Caco-2 (cell line): ENCODE measurements around the gene RBBP7. TPM values are rescaled to one million over a fixed set of nuclear protein-coding genes. Genes with fewer than 3 reads are reported as not detected.

Experiments used
- BruUV-seq: library from RNA; stranded (reverse); fragments of 400-500 nt; replicated peaks from 2 replicates; lab custom pipeline; 2021; lab: Mats Ljungman, UMichigan
- CTCF ChIA-PET: fragments of 300-600 bp; sonication (Branson Sonifier 250); formaldehyde crosslinking; loops from one replicate; lab custom pipeline; 2022; ENCODE audit warnings: antibody characterized with exemption; lab: Charles Lee
- POLR2A ChIA-PET: fragments of 300-600 bp; sonication (Branson Sonifier 250); formaldehyde crosslinking; loops from one replicate; lab custom pipeline; 2022; ENCODE audit warnings: antibody characterized with exemption; lab: Charles Lee
- DNase-seq, 2 experiments: peaks; one replicate each; pipeline versions ENCODE4 v3.0.0 to v3.0.0-alpha.2; 2020 to 2022
- H3K27me3 ChIP-seq: replicated peaks from 2 replicates; pipeline ENCODE4 v1.6.0; 2011; ENCODE audit warnings: low read length; ENCODE audit not compliant: control insufficient read depth, insufficient read depth
- H3K36me3 ChIP-seq: 2 replicates; pipeline ENCODE4 v1.5.1; 2011; ENCODE audit warnings: low read length; ENCODE audit not compliant: control insufficient read depth, insufficient read depth
- H3K4me1 ChIP-seq: fragments of 250-450 bp; sonication (Bioruptor Pico); 2 replicates; pipeline ENCODE4 v1.5.1; 2020; ENCODE audit warnings: mild to moderate bottlenecking
- H3K4me3 ChIP-seq: 2 replicates; pipeline ENCODE4 v1.5.1; 2011; ENCODE audit warnings: low read depth, mild to moderate bottlenecking, control low read depth, low read length
- H3K9me3 ChIP-seq: fragments of 250-450 bp; sonication (Bioruptor Pico); 2 replicates; pipeline ENCODE4 v1.5.1; 2020; ENCODE audit warnings: mild to moderate bottlenecking, moderate library complexity
- H3K27ac Mint-ChIP-seq: one replicate; pipeline ENCODE4 v1.8.0; 2022; ENCODE audit warnings: mixed read lengths; ENCODE audit not compliant: unreplicated experiment
- H3K27me3 Mint-ChIP-seq: one replicate; pipeline ENCODE4 v1.8.0; 2022; ENCODE audit warnings: mixed read lengths; ENCODE audit not compliant: insufficient read depth, unreplicated experiment
- H3K36me3 Mint-ChIP-seq: one replicate; pipeline ENCODE4 v1.8.0; 2022; ENCODE audit warnings: mild to moderate bottlenecking, mixed read lengths; ENCODE audit not compliant: insufficient read depth, unreplicated experiment
- H3K4me1 Mint-ChIP-seq: one replicate; pipeline ENCODE4 v1.8.0; 2022; ENCODE audit warnings: low read depth, mixed read lengths; ENCODE audit not compliant: unreplicated experiment
- H3K4me3 Mint-ChIP-seq: one replicate; pipeline ENCODE4 v1.8.0; 2022; ENCODE audit warnings: mild to moderate bottlenecking, moderate library complexity, mixed read lengths; ENCODE audit not compliant: unreplicated experiment
- H3K9me3 Mint-ChIP-seq: one replicate; pipeline ENCODE4 v1.8.0; 2022; ENCODE audit warnings: mixed read lengths; ENCODE audit not compliant: unreplicated experiment
- intact Hi-C: fragments of 100-400 bp; cut with micrococcal nuclease; formaldehyde crosslinking; loops from one replicate; pipeline ENCODE4 v1.10.0; 2022; ENCODE audit not compliant: unreplicated experiment
- total RNA-seq: library from RNA; stranded (reverse); gene quantifications from 2 replicates; pipeline ENCODE4 v1.2.3, GENCODE V29; 2022
- TF ChIP-seq, protein P1 (sequence below), 2 experiments: fragments of 200-600 bp in 1 of 2; IDR thresholded peaks; 1 replicate in 1 of 2; 2 replicates in 1 of 2; pipeline versions ENCODE4 v1.5.1 to v1.8.0; 2011 to 2022; ENCODE audit warnings: antibody characterized with exemption in 1 of 2, control low read depth in 1 of 2, inconsistent platforms in 1 of 2, low read depth in 1 of 2, low read length in 1 of 2, mild to moderate bottlenecking in 1 of 2, moderate library complexity in 1 of 2; ENCODE audit not compliant: insufficient read depth in 1 of 2, severe bottlenecking in 1 of 2, unreplicated experiment in 1 of 2

The RBBP7 gene
- total RNA-seq, 1 experiment from 2014 or later: 131 TPM

DNA sequence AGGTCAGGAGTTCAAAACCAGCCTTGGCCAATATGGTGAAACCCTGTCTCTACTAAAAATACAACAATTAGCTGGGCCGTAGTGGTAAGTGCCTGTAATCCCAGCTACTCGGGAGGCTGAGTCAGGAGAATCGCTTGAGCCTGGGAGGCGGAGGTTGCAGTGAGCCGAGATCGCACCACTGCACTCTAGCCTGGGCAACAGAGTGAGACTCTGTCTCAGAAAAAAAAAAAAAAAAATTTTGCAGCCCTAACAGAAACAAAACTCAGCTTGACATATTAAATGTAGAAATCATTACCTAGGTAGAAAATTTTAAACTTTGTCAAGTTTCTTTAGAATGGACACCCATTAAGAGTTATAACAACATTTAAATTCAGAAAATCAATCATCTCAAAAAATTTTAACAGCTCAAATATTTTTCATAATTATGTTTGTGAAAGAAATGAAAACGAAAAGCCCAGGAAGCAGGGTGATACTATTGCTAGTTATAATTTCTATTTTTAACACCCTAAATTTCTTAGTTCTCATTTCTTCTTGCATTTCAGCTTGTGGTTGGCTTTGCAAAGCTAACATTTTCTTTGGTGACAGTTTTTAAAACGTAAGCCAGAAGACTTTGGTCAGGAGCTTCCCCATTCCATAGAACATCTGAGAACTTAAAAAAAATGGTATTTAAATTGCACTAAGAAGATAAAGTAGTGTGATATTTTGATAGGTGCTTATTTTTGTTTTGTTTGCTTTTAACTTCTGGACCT, 33.3 kb upstream of the RBBP7 start:
- no TSS peak for BruUV-seq
- no peaks in the 10 kb centered on the region for H3K9me3 Mint-ChIP-seq
- H3K4me1 ChIP-seq: no peaks in the 10 kb centered on the region
- H3K36me3 Mint-ChIP-seq: no peaks in the 10 kb centered on the region
- TF ChIP-seq, protein P1, sequence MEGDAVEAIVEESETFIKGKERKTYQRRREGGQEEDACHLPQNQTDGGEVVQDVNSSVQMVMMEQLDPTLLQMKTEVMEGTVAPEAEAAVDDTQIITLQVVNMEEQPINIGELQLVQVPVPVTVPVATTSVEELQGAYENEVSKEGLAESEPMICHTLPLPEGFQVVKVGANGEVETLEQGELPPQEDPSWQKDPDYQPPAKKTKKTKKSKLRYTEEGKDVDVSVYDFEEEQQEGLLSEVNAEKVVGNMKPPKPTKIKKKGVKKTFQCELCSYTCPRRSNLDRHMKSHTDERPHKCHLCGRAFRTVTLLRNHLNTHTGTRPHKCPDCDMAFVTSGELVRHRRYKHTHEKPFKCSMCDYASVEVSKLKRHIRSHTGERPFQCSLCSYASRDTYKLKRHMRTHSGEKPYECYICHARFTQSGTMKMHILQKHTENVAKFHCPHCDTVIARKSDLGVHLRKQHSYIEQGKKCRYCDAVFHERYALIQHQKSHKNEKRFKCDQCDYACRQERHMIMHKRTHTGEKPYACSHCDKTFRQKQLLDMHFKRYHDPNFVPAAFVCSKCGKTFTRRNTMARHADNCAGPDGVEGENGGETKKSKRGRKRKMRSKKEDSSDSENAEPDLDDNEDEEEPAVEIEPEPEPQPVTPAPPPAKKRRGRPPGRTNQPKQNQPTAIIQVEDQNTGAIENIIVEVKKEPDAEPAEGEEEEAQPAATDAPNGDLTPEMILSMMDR (IDR thresholded peaks at IDR 0.05; ENCODE audit: insufficient read depth in 1 of 2, low read depth in 1 of 2, low read length in 1 of 2, severe bottlenecking in 1 of 2, unreplicated experiment in 1 of 2): no peak
- ChIA-PET CTCF (no interaction called here), POLR2A (interaction anchor here (0.7 kb wide), 1 partner anchor 70 kb away, joined by 5 read pairs; no protein-coding TSS in a partner anchor)
- no peaks in the 10 kb centered on the region for H3K9me3 ChIP-seq
- H3K27me3 ChIP-seq: no peaks in the 10 kb centered on the region
- H3K4me3 Mint-ChIP-seq: no peak overlapping the region
- H3K4me1 Mint-ChIP-seq: no peaks in the 10 kb centered on the region
- no peak for DNase-seq
- intact Hi-C loops: no loop called here
- H3K27ac Mint-ChIP-seq: no peak overlapping the region
- H3K4me3 ChIP-seq: no peak overlapping the region
- H3K27me3 Mint-ChIP-seq: peaks cover 2% of the 10 kb centered on the region
- H3K36me3 ChIP-seq: no peaks in the 10 kb centered on the region

DNA sequence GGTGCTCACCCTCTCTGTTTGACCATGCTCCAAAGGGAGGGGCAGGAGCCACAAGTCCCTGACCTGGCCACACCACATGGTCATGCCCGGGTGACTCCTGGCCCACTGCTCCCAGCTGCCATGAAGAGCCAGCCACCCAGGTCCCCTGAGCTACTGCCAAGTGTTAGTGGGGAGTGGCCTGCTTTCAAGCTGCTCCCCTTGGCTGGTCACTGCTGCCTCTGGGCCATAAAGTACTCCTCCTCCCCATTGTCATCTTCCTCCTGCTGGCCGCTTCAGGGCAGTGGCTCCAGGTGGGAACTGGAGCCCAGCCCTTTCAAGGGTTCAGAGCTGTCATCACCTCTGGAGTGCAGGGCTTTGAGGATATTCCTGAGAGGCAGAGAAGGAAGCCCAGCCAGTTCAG, 27.3 kb upstream of the RBBP7 start:
- Mint-ChIP-seq H3K27ac (no peak overlapping the region), H3K4me3 (no peak overlapping the region), H3K27me3 (peaks cover 6% of the 10 kb centered on the region), H3K36me3 (no peaks in the 10 kb centered on the region), H3K4me1 (no peaks in the 10 kb centered on the region), H3K9me3 (no peaks in the 10 kb centered on the region)
- H3K4me3 ChIP-seq: no peak overlapping the region
- H3K27me3 ChIP-seq: no peaks in the 10 kb centered on the region
- no peaks in the 10 kb centered on the region for H3K4me1 ChIP-seq
- no peak for DNase-seq
- ChIA-PET POLR2A (no interaction called here), CTCF (interaction anchor here (0.9 kb wide), 1 partner anchor 149 kb away, joined by 3 read pairs; no protein-coding TSS in a partner anchor)
- H3K36me3 ChIP-seq: no peaks in the 10 kb centered on the region
- TF ChIP-seq, protein P1 (IDR thresholded peaks at IDR 0.05; ENCODE audit: insufficient read depth in 1 of 2, low read depth in 1 of 2, low read length in 1 of 2, severe bottlenecking in 1 of 2, unreplicated experiment in 1 of 2): no peak
- intact Hi-C loops: no loop called here
- BruUV-seq: no TSS peak
- H3K9me3 ChIP-seq: no peaks in the 10 kb centered on the region

GRCh38 chrX:16892504-16893362, 22.6 kb upstream of the RBBP7 start:
- TF ChIP-seq, protein P1 (IDR thresholded peaks at IDR 0.05; ENCODE audit: insufficient read depth in 1 of 2, low read depth in 1 of 2, low read length in 1 of 2, severe bottlenecking in 1 of 2, unreplicated experiment in 1 of 2): peak; percentile 63 to 81
- BruUV-seq: no TSS peak
- DNase-seq: peak; percentile 57 to 76
- no peaks in the 10 kb centered on the region for H3K4me1 ChIP-seq
- H3K27me3 ChIP-seq: no peaks in the 10 kb centered on the region
- H3K36me3 ChIP-seq: no peaks in the 10 kb centered on the region
- H3K9me3 ChIP-seq: no peaks in the 10 kb centered on the region
- Mint-ChIP-seq H3K27ac (no peak overlapping the region), H3K4me1 (no peaks in the 10 kb centered on the region), H3K27me3 (peaks cover 6% of the 10 kb centered on the region), H3K9me3 (no peaks in the 10 kb centered on the region), H3K4me3 (no peak overlapping the region), H3K36me3 (no peaks in the 10 kb centered on the region)
- intact Hi-C loops: loop anchor here (1.0 kb wide), 1 partner anchor 9 kb away; no protein-coding TSS in a partner anchor
- H3K4me3 ChIP-seq: no peak overlapping the region
- ChIA-PET POLR2A (no interaction called here), CTCF (interaction anchor here (0.6 to 1.3 kb wide), 4 partner anchors 10 to 154 kb away, joined by 3 to 14 read pairs (median 4); no protein-coding TSS in a partner anchor)
